BLaER1 treated with 17β-estradiol and CSF1 and Interleukin-3, amounts not matched to agents 10 nM and 100 nM (cell line): ENCODE measurements around the gene SPACA7.
"Not testable (repeated sequence)": the region's sequence is repeated elsewhere in the genome, so short reads cannot be mapped to it uniquely, and the experiment has no call there.

ENCODE experiments used
- H3K27ac ChIP-seq, 11 experiments: shearing (Covaris generic); formaldehyde crosslinking; 2 replicates each; pipeline ENCODE4 v1.8.1; 2022
- H3K27me3 ChIP-seq, 11 experiments: shearing (Covaris generic); formaldehyde crosslinking; 2 replicates each; pipeline ENCODE4 v1.8.1; 2022
- H3K36me3 ChIP-seq, 11 experiments: shearing (Covaris generic); formaldehyde crosslinking; 2 replicates each; pipeline ENCODE4 v1.8.1; 2022
- H3K4me1 ChIP-seq, 10 experiments: shearing (Covaris generic); formaldehyde crosslinking; 2 replicates each; pipeline ENCODE4 v1.8.1; 2022
- H3K4me2 ChIP-seq, 11 experiments: shearing (Covaris generic); formaldehyde crosslinking; 2 replicates each; pipeline ENCODE4 v1.8.1; 2022
- H3K4me3 ChIP-seq, 10 experiments: shearing (Covaris generic); formaldehyde crosslinking; 2 replicates each; pipeline ENCODE4 v1.8.1; 2022
- H3K9ac ChIP-seq, 11 experiments: shearing (Covaris generic); formaldehyde crosslinking; 2 replicates each; pipeline ENCODE4 v1.8.1; 2022
- H3K9me3 ChIP-seq, 11 experiments: shearing (Covaris generic); formaldehyde crosslinking; replicated peaks in 1 of 11; 2 replicates each; pipeline ENCODE4 v1.8.1; 2022
- H4K20me1 ChIP-seq, 11 experiments: shearing (Covaris generic); formaldehyde crosslinking; 2 replicates each; pipeline ENCODE4 v1.8.1; 2022
- Cebpa-rat ChIP-seq, 11 experiments: shearing (Covaris generic); IDR thresholded peaks; 2 replicates each; pipeline ENCODE4 v1.8.1; 2022

SPACA7 gene

GRCh38 chr13:112428704-112429103 lies 52.5 kb downstream of the SPACA7 start:
- peaks cover 38 to 51% (median 46%) of the 10 kb centered on the region in 11 experiments for H3K9me3 ChIP-seq
- no peak overlapping the region for H3K9ac ChIP-seq
- no peaks in the 10 kb centered on the region for H4K20me1 ChIP-seq
- no peak overlapping the region for H3K4me2 ChIP-seq
- H3K36me3 ChIP-seq: 0 out of 22 replicates have a peak, but pooled peaks cover 0 to 4% (median 0%) of the 10 kb centered on the region in 11 experiments
- TF ChIP-seq Cebpa-rat (IDR thresholded peaks at IDR 0.05): no peak
- H3K4me1 ChIP-seq: peaks cover 7 to 19% (median 15%) of the 10 kb centered on the region in 10 experiments; a peak in 18 of 20 replicates
- H3K27ac ChIP-seq: no peak overlapping the region
- no peaks in the 10 kb centered on the region for H3K27me3 ChIP-seq
- H3K4me3 ChIP-seq: no peak overlapping the region

- H4K20me1 ChIP-seq: no peaks in the 10 kb centered on the region
- peaks cover 7 to 19% (median 15%) of the 10 kb centered on the region in 10 experiments; a peak in 18 of 20 replicates for H3K4me1 ChIP-seq
- 0 out of 22 replicates have a peak, but pooled peaks cover 0 to 4% (median 0%) of the 10 kb centered on the region in 11 experiments for H3K36me3 ChIP-seq
- no peak for TF ChIP-seq Cebpa-rat (IDR thresholded peaks at IDR 0.05)
- peak overlapping the region in 6 of 11 experiments; percentile 47 to 76 (median 58); a peak in 9 of 22 replicates for H3K4me2 ChIP-seq
- H3K4me3 ChIP-seq: no peak overlapping the region
- H3K27me3 ChIP-seq: no peaks in the 10 kb centered on the region
- H3K27ac ChIP-seq: no peak overlapping the region
- H3K9ac ChIP-seq: no peak overlapping the region
- H3K9me3 ChIP-seq: peaks cover 23 to 32% (median 29%) of the 10 kb centered on the region in 11 experiments
Measured at GRCh38 chr13:112431734-112432133, 55.6 kb downstream of the SPACA7 start.

DNA sequence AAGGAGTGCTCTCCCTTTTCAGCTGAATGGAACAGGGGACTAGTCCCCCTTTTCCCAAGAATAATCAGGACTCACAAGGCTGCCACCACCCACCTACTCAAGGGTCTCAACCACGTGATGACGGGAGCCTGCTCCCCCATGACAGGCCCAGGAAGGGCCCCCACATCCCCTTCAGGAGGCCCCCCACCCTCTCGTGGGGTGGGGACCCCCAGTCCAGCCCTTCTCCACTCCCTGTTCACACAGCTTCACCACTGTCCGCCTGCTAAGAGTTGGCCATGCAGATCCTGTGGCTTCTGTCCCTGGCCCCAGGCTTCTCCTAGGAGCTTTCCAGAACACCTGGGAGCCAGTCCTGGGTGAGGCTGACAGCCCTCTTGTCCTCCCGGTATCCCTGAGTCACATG lies 56.6 kb downstream of the SPACA7 start:
- Histone ChIP-seq H3K9me3 (peaks cover 23 to 30% (median 28%) of the 10 kb centered on the region in 11 experiments), H3K4me1 (peaks cover 7 to 19% (median 15%) of the 10 kb centered on the region in 10 experiments; a peak in 18 of 20 replicates)
- H3K27me3 ChIP-seq, H3K4me2 ChIP-seq, H3K9ac ChIP-seq, H4K20me1 ChIP-seq, H3K36me3 ChIP-seq, H3K27ac ChIP-seq, H3K4me3 ChIP-seq: not testable (repeated sequence)

GRCh38 chr13:112433517-112433916 lies 57.4 kb downstream of the SPACA7 start:
- not testable (repeated sequence) for H4K20me1 ChIP-seq, H3K27ac ChIP-seq, H3K27me3 ChIP-seq, H3K36me3 ChIP-seq, H3K4me2 ChIP-seq, H3K9ac ChIP-seq, H3K4me3 ChIP-seq
- Histone ChIP-seq H3K4me1 (peaks cover 7 to 19% (median 15%) of the 10 kb centered on the region in 10 experiments; a peak in 18 of 20 replicates), H3K9me3 (peaks cover 25 to 30% (median 27%) of the 10 kb centered on the region in 11 experiments)

DNA sequence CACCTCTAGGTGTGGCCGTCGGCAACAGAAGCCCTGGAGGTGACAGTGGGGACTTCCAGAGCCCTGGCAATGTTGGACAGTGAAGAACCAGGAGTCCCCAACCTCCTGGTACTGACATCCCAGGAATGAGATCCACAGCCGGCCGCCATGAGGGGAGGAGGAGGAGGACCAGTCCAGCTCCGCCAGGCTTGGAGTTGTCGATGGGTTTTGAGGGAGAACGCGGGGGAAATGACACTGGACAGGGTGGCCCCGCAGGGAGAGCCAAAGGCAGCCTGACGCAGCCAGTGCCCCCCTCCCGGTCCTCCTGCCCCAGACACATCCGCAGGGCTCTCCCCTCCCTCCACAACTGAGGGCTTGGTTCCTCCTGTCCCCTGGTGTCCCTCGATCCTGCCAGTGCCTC lies 57.9 kb downstream of the SPACA7 start:
- Histone ChIP-seq H3K9ac (no peak overlapping the region), H3K9me3 (peaks cover 21 to 29% (median 23%) of the 10 kb centered on the region in 11 experiments), H4K20me1 (no peaks in the 10 kb centered on the region), H3K27me3 (no peaks in the 10 kb centered on the region), H3K4me3 (no peak overlapping the region), H3K4me2 (no peak overlapping the region), H3K27ac (no peak overlapping the region), H3K36me3 (no peaks in the 10 kb centered on the region), H3K4me1 (peaks cover 7 to 19% (median 15%) of the 10 kb centered on the region in 10 experiments; a peak in 18 of 20 replicates)
- TF ChIP-seq Cebpa-rat (IDR thresholded peaks at IDR 0.05): no peak

- Histone ChIP-seq H3K4me3 (no peak overlapping the region), H4K20me1 (no peaks in the 10 kb centered on the region), H3K9ac (no peak overlapping the region), H3K9me3 (peaks cover 11 to 20% (median 13%) of the 10 kb centered on the region in 11 experiments), H3K4me1 (peaks cover 7 to 19% (median 15%) of the 10 kb centered on the region in 10 experiments; a peak in 18 of 20 replicates), H3K36me3 (no peaks in the 10 kb centered on the region), H3K4me2 (no peak overlapping the region), H3K27me3 (no peaks in the 10 kb centered on the region), H3K27ac (no peak overlapping the region)
- no peak for TF ChIP-seq Cebpa-rat (IDR thresholded peaks at IDR 0.05)
Measured at GRCh38 chr13:112434937-112435523, 58.9 kb downstream of the SPACA7 start.

DNA sequence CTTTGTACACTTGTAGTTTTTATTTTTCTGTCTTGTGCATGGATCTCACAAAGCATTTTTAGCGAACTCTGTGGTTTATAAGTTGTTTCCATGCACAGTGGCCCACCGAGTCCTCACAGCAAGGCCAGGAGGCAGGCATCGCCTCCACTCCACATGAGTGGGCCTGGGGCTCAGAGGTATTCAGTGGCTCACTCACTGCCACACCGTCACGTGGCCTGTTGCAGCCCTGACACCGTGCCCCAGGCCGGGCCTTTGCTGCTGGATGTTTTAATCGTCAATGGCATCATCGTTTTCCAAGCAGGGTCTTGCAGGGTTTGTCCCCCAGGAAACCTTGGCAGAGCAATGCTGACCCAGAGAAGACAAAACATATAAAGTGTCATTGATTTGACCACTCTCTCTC lies 59.8 kb downstream of the SPACA7 start:
- H3K4me1 ChIP-seq: peaks cover 4 to 9% (median 6%) of the 10 kb centered on the region in 10 experiments; a peak in 18 of 20 replicates
- TF ChIP-seq Cebpa-rat (IDR thresholded peaks at IDR 0.05): no peak
- no peaks in the 10 kb centered on the region for H4K20me1 ChIP-seq
- H3K9me3 ChIP-seq: peaks cover 5 to 17% (median 8%) of the 10 kb centered on the region in 11 experiments; a peak in 18 of 22 replicates
- H3K9ac ChIP-seq: no peak overlapping the region
- no peaks in the 10 kb centered on the region for H3K36me3 ChIP-seq
- H3K4me2 ChIP-seq: no peak overlapping the region
- H3K27me3 ChIP-seq: no peaks in the 10 kb centered on the region
- H3K27ac ChIP-seq: no peak overlapping the region
- no peak overlapping the region for H3K4me3 ChIP-seq

DNA sequence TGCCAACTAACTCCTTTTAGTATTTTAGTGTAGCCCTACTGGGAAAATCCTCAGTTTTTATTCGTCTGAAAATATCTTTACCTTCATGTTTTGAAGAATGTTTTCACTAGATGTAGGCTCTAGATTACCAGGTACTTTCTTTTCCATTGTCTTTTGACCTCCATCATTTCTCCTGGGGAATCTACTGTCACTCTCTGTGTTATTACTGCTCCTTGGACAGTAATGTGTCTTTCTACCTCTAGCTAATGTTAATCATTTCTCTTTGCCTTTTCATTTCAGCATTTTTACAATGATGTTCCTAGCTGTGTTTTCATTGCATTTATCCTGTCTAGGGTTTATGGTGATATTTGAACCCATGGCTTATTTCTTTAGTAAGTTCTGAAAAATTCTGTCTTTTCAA lies 61.9 kb downstream of the SPACA7 start:
- no peaks in the 10 kb centered on the region for H3K4me1 ChIP-seq

GRCh38 chr13:112438515-112438914 lies 62.4 kb downstream of the SPACA7 start:
- Histone ChIP-seq H4K20me1 (no peaks in the 10 kb centered on the region), H3K36me3 (no peaks in the 10 kb centered on the region), H3K9me3 (peaks cover 5 to 17% (median 8%) of the 10 kb centered on the region in 11 experiments; a peak in 18 of 22 replicates), H3K4me1 (no peaks in the 10 kb centered on the region), H3K4me3 (no peak overlapping the region), H3K9ac (no peak overlapping the region), H3K27me3 (no peaks in the 10 kb centered on the region), H3K27ac (no peak overlapping the region), H3K4me2 (no peak overlapping the region)
- TF ChIP-seq Cebpa-rat (IDR thresholded peaks at IDR 0.05): no peak

More for the DNA sequence above, 61.9 kb downstream of the SPACA7 start:
- H3K4me2 ChIP-seq: no peak overlapping the region
- H3K36me3 ChIP-seq: no peaks in the 10 kb centered on the region
- peaks cover 5 to 17% (median 8%) of the 10 kb centered on the region in 11 experiments; a peak in 18 of 22 replicates for H3K9me3 ChIP-seq
- TF ChIP-seq Cebpa-rat (IDR thresholded peaks at IDR 0.05): no peak
- H3K27ac ChIP-seq: no peak overlapping the region
- H3K27me3 ChIP-seq: no peaks in the 10 kb centered on the region
- no peaks in the 10 kb centered on the region for H4K20me1 ChIP-seq
- no peak overlapping the region for H3K9ac ChIP-seq
- no peak overlapping the region for H3K4me3 ChIP-seq

DNA sequence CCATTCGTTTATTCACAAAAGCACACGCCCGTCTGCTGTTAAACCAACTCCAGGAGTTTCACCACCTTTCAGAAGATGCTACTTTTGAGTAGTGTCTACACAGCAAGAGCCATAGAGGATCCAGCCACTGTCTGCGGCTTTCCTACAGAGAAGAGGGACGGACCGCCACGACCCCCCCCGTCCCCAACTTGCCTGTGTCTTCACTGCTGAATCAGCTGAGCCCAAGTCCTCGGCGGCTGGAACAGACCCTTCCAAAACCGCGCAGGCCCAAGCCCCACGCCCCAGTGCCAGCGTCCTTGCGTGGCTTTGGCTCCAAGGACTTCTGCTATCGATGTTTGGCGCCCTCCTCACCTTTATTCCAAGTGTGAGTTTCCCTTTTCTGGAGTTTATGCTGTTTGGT lies 65.1 kb downstream of the SPACA7 start:
- H3K4me3 ChIP-seq: no peak overlapping the region
- H3K27me3 ChIP-seq: no peaks in the 10 kb centered on the region
- H3K9me3 ChIP-seq: peaks cover 5 to 17% (median 8%) of the 10 kb centered on the region in 11 experiments; a peak in 18 of 22 replicates
- no peak overlapping the region for H3K4me2 ChIP-seq
- no peak overlapping the region for H3K9ac ChIP-seq
- TF ChIP-seq Cebpa-rat (IDR thresholded peaks at IDR 0.05): no peak
- no peaks in the 10 kb centered on the region for H3K36me3 ChIP-seq
- H3K27ac ChIP-seq: no peak overlapping the region
- H4K20me1 ChIP-seq: no peaks in the 10 kb centered on the region; a peak in 1 of 22 replicates
- H3K4me1 ChIP-seq: no peaks in the 10 kb centered on the region
